Epidermal melanocyte (primary cell): ENCODE measurements around the gene TMEM223.
"Not testable (repeated sequence)": the region's sequence is repeated elsewhere in the genome, so short reads cannot be mapped to it uniquely, and the experiment has no call there.

Experiments
- DNase-seq: peaks from one replicate; pipeline ENCODE4 v3.0.0; 2011; ENCODE audit warnings: low spot score; ENCODE audit not compliant: insufficient read length

The TMEM223 gene

GRCh38 chr11:62801071-62801470 lies 9.3 kb upstream of the TMEM223 start:
- no peak for DNase-seq

GRCh38 chr11:62799486-62799885 lies 7.7 kb upstream of the TMEM223 start:
- DNase-seq: no peak

DNA sequence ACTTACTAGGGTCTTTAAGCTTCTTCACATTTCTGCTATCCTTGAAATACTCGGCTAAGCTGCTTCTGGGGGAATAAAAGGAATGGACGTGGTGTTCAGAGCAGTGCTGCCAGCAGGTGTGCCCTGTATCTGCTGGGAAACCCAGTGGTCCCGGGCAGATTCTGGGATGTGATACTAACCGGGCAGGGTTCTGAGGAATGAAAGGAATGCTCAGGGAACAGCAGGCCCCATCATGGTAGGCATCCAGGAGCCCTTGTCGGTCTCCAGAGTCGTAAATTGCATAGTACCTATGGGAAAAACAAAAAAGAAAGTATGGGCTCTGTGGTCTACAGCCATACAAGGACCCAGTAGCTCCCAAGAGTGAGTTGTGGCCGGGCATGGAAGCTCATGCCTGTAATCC lies 4.5 kb upstream of the TMEM223 start:
- no peak for DNase-seq

- DNase-seq: no peak
These were observed 2.5 kb upstream of the TMEM223 start for GRCh38 chr11:62794201-62794775.

GRCh38 chr11:62792202-62792575 lies 383 bp upstream of the TMEM223 start:
- DNase-seq: no peak

DNA sequence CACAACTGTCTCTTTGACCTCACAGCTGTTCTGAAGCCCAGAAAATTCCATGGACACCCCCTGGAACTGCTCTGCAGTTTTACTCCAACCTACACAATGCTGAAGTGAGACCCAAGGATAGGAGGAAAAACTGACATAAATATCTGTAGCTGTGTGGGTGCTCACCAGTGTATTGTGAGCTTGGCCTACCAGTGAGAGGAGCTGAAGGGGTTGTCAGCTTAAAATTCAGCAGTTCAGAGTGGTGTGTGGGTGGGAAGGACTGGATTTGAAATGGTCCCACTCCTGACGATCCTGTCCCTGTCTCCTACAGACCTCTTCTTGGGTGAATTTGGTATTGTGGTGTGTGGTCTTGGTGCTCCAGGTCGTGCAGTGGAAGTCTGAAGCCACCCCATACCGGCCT lies 2.2 kb downstream of the TMEM223 start:
- no peak for DNase-seq

GRCh38 chr11:62788991-62789390 lies 2.8 kb downstream of the TMEM223 start:
- DNase-seq: no peak

DNA sequence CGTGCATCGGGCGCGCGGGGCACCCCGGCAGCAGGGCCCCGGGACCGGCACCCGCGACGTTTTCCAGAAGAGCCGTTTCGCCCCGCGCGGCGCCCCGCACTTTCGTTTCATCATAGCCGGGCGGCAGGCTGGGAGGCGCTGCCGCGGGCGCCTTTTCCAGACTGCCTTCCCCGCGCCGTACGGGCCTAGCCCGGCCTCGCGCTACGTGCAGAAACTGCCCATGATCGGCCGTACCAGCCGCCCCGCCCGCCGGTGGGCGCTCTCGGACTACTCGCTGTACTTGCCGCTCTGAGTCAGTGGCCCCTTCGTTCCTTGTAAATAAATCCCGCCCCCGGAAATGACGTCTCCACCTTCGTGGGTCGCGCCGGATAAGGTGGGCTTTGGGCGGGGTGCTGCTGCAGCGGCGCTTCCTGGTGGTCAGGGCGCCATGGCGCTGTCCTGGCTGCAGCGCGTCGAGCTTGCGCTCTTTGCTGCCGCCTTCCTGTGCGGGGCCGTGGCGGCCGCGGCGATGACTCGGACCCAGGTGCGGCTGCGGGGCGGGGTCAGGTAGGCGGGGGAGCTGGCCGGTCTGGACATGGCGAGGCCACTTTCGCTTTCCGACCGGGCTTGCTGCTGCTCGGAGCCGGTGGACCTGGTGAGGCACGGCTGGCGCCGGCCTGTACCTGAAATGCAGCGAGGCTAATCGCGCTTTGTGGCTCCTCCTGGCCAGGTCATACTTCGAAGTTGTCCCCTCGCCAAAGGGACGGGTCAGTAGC lies 4.6 kb downstream of the TMEM223 start, which contains the start of gene TMEM179B:
TMEM179B (plus strand) TSS at position 398 of the 755 bp plus-strand sequence; CDS start at position 428, 30 bp downstream.
- peak; percentile 98 for DNase-seq

GRCh38 chr11:62786318-62787004 lies 5.3 kb downstream of the TMEM223 start:
- peak; percentile 95 for DNase-seq

GRCh38 chr11:62782753-62783152 lies 9.1 kb downstream of the TMEM223 start:
- DNase-seq: no peak

DNA sequence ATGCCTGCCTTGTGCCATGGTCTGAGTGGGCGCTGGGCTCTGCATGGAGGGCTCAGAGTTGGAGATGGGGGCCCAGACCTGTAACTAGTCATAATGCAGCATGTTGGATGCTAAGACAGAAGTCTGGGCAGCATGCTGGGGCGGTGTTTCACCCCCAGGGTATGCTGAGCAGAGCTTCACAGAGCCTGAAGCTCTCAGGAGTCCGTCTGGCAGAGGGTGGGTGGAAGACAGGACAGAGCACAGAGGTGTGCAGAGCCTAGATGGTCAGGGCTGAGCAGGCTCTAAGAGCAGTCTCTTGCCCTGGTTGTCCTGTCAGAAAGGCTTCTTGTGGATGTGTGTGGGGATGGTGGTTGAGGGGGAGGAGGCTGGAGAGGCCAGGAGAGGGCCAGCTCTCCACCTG lies 13.4 kb downstream of the TMEM223 start:
- DNase-seq: no peak

- no peak for DNase-seq
These were observed 14.4 kb downstream of the TMEM223 start for GRCh38 chr11:62777389-62777788.

- no peak for DNase-seq
These were observed 16.2 kb downstream of the TMEM223 start for GRCh38 chr11:62775646-62776045.

- DNase-seq: no peak
These were observed 17.4 kb downstream of the TMEM223 start for GRCh38 chr11:62774407-62774806.

GRCh38 chr11:62771144-62772021 lies 20.4 kb downstream of the TMEM223 start, which contains the start of gene TAF6L:
TAF6L (plus strand) TSS chr11:62771396; CDS start chr11:62775784, 4,388 bp downstream.
- DNase-seq: peak; percentile 97

DNA sequence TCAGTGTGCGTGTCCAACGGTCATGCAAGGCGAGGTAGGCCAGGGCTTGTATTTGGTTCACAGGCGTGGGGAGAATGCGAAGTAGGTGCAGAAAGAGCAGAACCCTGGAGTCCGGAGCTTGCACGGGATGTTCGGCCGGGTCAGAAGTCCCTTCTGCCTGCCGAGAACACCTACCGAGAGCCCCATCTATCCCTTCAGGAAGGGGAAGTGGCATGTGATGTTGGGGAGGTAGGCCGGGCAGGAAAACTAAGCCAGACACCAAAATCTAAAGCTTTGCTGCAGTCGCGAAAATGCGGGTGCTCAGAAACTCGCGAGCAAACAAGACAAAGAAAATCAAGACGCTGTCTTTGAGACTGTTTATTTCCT lies 21.0 kb downstream of the TMEM223 start:
- DNase-seq: no peak

DNA sequence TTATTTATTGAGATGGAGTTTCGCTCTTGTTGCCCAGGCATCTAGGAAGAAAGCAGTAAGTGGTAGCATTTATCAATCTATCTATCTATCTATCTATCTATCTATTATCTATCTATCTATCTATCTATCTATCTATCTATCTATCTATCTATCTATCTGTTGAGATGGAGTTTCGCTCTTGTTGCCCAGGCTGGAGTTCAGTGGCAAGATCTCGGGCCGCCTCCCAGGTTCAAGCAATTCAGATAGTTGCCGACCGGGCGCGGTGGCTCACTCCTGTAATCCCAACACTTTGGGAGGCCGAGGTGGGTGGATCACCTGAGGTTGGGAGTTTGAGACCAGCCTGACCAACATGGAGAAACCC lies 31.0 kb downstream of the TMEM223 start:
- DNase-seq: not testable (repeated sequence)

DNA sequence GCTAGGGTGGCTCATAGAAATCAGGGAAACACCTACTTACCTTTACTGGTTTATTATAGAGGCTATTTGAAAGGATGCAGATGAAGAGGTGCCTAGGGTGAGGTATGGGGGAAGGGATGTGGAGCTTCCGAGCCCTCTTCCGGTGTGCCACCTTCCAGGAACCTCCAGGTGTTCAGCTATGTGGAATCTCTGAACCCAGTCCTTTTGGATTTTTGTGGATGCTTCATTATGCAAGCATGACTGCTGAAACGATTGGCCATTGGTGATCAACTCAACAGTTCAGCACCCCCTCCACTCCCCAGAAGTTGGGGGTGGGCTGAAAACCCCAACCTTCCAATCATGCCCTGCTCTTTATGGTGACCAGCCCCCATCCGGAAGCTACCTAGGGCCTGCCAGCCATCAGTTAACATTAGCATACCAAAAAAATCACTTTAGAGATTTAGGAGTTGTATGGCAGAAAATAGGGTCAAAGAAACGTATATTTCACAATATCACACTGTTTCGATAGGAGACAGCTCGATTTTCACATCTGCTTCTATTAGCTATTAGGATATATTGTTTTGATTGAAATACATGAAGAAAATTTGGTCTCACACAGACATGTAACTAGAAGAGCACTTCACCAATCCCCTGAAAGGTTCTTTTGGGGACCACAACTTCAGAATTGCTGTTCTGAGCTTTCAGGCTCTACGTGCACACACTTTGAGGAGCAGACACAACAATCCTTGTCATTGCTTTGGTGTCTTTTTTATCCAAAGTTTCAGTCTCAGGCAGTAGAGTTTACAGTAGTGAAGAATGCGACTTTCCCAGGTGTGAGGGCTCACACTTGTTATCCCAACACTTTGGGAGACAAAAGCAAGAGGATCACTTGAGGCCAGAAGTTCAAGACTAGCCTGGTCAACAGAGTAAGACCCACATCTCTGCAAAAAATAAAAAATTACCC lies 33.7 kb downstream of the TMEM223 start:
- no peak for DNase-seq

- DNase-seq: no peak
These were observed 36.7 kb downstream of the TMEM223 start for GRCh38 chr11:62755086-62755615.
